ENCODE data around the gene TMEM100.

TMEM100 gene

DNA sequence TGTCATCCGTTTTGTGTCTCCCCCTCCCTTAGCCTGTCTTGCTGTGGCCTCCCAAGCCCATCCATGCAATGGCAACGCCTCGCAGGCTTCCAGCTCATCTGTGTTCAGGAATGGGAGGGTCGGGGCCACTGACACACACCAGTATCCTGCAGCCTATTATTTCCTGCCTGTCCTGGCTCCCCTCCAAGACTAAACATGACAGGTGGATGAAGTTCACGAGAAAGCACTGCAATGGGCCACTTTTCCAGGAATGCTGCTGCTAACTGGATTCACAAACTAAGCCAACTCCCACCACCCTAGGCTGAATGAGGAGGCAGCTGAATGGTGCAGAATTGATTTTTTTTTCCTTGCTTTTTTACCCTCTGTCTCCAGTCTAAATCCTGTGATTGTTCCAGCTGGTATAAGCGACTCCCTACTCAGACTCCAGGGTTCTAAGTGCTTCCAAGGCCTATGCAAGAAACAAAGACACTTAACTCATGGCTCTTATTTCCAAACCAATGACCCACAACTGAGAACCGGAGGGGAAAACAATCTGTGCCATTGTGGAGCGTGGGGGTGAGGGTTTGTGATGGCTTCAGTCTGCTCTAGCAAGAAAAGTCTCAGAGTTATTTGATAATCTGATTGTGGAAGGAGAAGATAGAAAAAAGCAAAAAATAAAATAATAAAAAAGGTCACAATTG is 23.3 kb downstream of the TMEM100 start:
- no peak overlapping the region for H3K4me3 ChIP-seq (ENCODE audit: low read length)
- no peak for DNase-seq (ENCODE audit: low read depth)
- TF ChIP-seq, protein P1, sequence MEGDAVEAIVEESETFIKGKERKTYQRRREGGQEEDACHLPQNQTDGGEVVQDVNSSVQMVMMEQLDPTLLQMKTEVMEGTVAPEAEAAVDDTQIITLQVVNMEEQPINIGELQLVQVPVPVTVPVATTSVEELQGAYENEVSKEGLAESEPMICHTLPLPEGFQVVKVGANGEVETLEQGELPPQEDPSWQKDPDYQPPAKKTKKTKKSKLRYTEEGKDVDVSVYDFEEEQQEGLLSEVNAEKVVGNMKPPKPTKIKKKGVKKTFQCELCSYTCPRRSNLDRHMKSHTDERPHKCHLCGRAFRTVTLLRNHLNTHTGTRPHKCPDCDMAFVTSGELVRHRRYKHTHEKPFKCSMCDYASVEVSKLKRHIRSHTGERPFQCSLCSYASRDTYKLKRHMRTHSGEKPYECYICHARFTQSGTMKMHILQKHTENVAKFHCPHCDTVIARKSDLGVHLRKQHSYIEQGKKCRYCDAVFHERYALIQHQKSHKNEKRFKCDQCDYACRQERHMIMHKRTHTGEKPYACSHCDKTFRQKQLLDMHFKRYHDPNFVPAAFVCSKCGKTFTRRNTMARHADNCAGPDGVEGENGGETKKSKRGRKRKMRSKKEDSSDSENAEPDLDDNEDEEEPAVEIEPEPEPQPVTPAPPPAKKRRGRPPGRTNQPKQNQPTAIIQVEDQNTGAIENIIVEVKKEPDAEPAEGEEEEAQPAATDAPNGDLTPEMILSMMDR (conservative IDR thresholded peaks at IDR 0.05; ENCODE audit: low read depth, low read length) = no peak

DNA sequence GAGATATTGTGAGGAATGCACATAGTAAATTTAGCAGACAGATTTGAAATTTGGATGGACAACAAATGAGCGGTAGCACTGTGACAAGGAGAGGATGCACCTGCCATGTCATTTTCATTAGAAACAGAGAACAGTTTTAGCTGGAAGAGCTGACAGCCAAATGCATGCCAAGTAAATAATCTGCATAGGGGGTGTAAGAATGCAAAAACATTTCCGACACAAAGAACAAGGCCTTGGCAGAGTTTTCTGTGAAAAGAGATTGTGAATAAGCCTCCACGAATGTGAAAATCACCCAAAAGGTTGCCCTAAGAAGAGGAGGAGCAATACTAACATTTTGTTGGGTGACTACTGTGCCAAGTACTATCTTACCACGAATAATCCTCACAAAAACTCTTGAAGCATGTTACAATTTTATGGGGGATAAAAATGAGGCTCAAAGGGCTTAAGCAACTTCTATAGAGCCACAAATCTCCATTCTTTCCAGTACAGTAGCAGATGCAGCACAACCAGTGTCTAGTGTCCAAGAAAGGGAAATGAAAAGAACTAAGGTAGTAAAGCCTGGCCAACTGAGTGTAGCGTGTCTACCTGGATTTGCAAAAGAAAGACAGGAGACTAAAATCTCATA is 28.3 kb downstream of the TMEM100 start:
- no peak for DNase-seq (ENCODE audit: low read depth)
- H3K4me3 ChIP-seq (ENCODE audit: low read length) = no peak overlapping the region

DNA sequence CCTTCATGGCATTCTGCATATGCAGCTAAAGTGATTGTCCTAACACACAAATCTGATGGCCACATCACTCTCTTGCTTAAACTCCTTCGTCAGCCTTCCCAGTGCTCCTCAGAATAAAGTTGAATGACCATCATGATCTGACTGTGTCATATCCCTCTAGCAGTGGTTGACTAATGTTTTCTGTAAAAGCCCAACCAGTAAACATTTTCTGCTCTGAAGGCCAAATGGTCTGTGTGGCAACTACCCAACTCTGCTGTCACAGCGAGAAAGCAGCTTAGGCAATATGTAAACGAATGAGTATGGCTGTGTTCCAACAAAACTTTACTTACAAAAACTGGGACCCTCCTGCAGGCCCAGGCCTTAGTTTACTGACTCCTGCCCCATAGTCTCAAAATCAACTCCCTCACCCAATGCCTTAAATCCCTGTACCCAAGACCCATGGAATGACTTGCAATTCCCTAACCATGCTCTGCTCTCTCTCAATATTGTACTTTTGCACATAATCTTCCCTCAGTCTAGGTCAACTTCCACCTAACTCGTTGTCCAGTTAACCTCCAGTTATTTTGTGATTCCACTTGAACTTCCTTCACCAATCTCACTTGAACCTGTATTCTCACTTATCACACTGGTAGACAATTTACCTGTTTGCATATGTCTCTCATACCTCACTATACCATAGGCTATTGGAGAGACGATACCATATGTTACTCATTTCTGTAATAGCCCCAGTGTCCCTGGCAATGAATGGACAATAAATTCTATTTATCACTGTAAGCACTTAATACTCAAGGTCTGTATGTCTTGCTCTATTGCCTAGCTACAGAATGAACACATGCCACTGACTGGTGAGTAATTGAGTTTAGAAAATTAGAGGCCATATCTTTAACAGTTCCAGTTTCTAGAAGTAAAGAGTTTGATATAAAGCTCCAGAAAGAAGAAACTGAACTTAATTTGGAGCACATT is 29.1 kb downstream of the TMEM100 start:
- TF ChIP-seq, protein P1 (conservative IDR thresholded peaks at IDR 0.05; ENCODE audit: low read depth, low read length) = no peak
- DNase-seq (ENCODE audit: low read depth) = no peak
- H3K4me3 ChIP-seq (ENCODE audit: low read length) = no peak overlapping the region

More for the DNA sequence above, 28.3 kb downstream of the TMEM100 start:
- TF ChIP-seq, protein P1 (conservative IDR thresholded peaks at IDR 0.05; ENCODE audit: low read depth, low read length) = no peak

DNA sequence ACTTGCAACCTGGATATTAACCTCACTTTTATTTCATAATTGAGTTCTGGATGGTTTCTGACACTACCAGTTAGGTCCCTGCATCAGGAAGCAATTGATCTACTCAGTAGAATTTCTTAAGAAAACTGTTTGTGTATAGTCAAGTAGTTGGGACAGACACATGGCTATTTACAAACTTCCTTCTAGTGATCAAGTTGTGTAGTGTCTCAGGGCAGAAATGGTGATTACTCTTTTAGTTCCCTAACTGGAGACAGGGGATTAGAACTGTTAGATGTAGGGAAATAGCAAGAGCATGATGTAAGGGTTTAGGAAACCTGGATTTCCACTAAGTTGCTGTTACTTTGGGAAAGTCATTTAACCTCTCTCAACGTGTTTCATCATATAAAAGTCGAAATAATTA is 30.4 kb downstream of the TMEM100 start:
- TF ChIP-seq, protein P1 (conservative IDR thresholded peaks at IDR 0.05; ENCODE audit: low read depth, low read length) = no peak
- DNase-seq (ENCODE audit: low read depth) = no peak
- no peak overlapping the region for H3K4me3 ChIP-seq (ENCODE audit: low read length)

DNA sequence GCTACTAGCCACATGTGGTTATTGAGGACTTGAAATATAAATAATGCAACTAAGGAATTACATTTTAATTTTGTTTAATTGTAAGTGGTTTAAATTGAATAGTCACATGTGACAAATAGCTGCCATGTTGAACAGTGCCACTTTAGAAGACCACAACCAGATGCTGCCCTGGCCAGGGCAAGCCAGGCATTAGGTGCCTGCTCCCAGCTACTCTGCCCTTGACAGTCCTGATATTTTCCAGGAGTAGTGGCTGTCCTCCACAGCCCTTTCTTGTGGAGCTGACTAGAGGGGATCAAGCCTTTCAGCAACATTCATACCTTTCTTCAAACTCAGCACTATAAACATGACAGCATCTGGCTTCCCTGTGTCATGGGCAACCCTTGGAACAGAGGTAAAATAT is 31.0 kb downstream of the TMEM100 start:
- no peak overlapping the region for H3K4me3 ChIP-seq (ENCODE audit: low read length)
- TF ChIP-seq, protein P1 (conservative IDR thresholded peaks at IDR 0.05; ENCODE audit: low read depth, low read length) = no peak
- no peak for DNase-seq (ENCODE audit: low read depth)

DNA sequence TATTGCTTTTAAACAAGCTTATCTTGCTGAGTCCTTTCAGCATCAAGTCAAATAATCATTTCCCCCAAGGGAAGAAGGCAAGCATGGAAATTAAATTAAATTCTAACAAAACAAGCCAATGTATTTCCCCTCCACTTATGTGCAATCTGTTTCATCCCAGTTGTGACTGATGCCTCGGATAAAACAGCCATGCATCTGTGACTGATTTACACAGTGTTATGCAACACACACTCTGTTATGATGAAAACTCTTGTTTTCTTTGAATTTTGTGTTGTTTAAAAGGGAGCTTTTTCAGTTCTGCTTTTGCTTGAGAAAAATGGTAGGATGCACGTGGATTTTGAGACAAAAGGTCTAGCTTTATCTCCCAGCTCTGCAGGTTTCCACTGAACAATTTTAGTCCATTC is 32.6 kb downstream of the TMEM100 start:
- H3K4me3 ChIP-seq (ENCODE audit: low read length) = no peak overlapping the region
- DNase-seq (ENCODE audit: low read depth) = no peak
- TF ChIP-seq, protein P1 (conservative IDR thresholded peaks at IDR 0.05; ENCODE audit: low read depth, low read length) = no peak

All from retinal pigment epithelial cell (primary cell).